ENCODE data around the gene FANCC. TPM values are rescaled to one million over a fixed set of nuclear protein-coding genes. Genes with fewer than 3 reads are reported as not detected.

Gene FANCC
- total and polyA plus RNA-seq, 2 experiments from 2014 or later: 5.0 to 5.3 TPM

DNA sequence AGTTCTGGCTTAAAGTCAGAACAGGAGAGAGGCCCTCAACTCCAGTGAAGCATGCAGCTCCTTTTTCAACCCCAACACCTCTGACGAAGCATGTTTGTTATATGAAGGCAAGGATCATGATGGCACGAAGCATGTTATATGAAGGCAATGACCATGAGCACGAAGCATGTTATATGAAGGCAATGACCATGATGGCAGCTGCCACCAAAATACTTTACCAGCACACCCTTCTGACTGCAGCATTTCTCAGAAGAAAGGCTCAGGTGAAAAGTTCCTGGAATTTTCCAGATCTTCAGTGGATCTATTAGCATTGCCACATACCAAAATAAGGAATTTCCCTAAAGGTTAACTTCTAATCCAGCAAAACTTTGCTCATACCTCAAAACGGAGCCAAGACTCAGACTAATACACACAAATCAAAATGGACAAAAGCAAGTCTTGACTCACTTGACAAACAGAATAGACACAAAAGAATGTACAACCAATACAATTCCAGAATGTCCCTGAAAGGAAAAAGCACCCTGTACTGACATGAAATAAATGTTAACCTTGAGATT lies 217.4 kb downstream of the FANCC start:
- in situ Hi-C loops (cut with MboI): no loop called here
- Histone ChIP-seq H3K4me3 (no peak overlapping the region), H2AFZ (no peak overlapping the region), H3F3A (ENCODE audit: insufficient read depth) (peaks cover 9% of the 10 kb centered on the region), H3K4me2 (ENCODE audit: unreplicated experiment) (peak overlapping the region; percentile 26), H3K27ac (0 out of 2 replicates have a peak overlapping the region, but pooled peaks have one; percentile 19), H3K9me2 (ENCODE audit: insufficient read depth) (no peaks in the 10 kb centered on the region), H3K4me1 (ENCODE audit: insufficient read depth) (peaks cover 15% of the 10 kb centered on the region), H3K36me3 (ENCODE audit: low read depth) (no peaks in the 10 kb centered on the region; the same call in 1 of the 2 replicates), H3K9ac (no peak overlapping the region), H4K20me1 (ENCODE audit: insufficient read depth) (no peaks in the 10 kb centered on the region), H3K9me3 (ENCODE audit: low read depth) (no peaks in the 10 kb centered on the region), H3K27me3 (replicated peaks; ENCODE audit: insufficient read depth) (no peaks in the 10 kb centered on the region), H3K79me2 (ENCODE audit: insufficient read depth) (no peaks in the 10 kb centered on the region)
- TF ChIP-seq EZH2phosphoT487 (IDR thresholded peaks at IDR 0.05; ENCODE audit: insufficient read depth, low read depth) (no peak), EZH2 (IDR thresholded peaks at IDR 0.05; ENCODE audit: insufficient read depth, poor library complexity, severe bottlenecking) (no peak)
- WGBS, 2 experiments (ENCODE audit: low coverage in 1 of 2, low lambda C conversion rate in 2 of 2, missing lambda C conversion rate in 2 of 2): 80% methylated on average over 4 of the region's 4 CpGs
- DNase-seq: peak; percentile 62

DNA sequence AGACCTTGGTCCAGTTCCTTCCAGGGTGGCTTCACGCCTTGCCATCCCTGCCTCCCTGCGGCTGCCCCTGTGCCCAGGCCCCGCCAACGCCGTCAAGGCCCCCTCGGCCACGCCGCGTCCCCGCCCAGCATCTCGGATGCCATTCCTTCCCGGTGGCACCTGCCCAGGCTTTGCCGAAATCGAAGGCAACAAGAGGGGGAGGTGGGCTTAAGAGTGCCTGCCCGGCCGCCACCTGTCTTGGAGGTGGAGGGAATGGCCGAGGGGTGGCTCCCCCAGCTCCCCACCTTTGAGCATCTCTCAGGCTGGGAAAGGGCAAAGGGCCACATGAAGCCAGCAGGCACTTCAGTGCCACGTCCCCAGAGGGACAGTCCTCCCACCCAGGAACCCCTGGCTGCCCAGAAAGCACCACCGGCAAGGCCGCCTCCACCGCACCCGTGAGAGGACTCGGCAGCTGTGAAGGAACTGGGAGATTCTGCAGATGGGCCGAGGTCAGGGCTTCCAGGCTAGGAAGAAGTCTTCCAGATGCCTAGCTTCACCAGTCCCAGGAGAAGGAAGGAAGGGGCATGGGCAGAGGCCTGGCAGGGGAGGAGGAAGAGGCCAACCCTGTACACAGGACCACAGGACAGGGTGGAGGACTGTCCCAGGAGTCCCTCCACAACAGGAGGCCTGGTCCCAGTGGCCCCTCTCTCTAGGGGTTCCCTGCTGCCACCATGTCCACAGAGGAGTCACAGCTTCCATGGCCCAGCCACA lies 218.0 kb downstream of the FANCC start:
- H3F3A ChIP-seq (ENCODE audit: insufficient read depth): peaks cover 13% of the 10 kb centered on the region
- DNase-seq: no peak
- peaks cover 15% of the 10 kb centered on the region for H3K4me1 ChIP-seq (ENCODE audit: insufficient read depth)
- WGBS, 2 experiments (ENCODE audit: low coverage in 1 of 2, low lambda C conversion rate in 2 of 2, missing lambda C conversion rate in 2 of 2): 93% methylated on average over 16 to 24 of the region's 24 CpGs
- H3K4me2 ChIP-seq (ENCODE audit: unreplicated experiment): no peak overlapping the region
- H3K9me3 ChIP-seq (ENCODE audit: low read depth): no peaks in the 10 kb centered on the region
- H3K9ac ChIP-seq: no peak overlapping the region
- 0 out of 2 replicates have a peak, but pooled peaks cover 5% of the 10 kb centered on the region for H3K79me2 ChIP-seq (ENCODE audit: insufficient read depth)
- H3K36me3 ChIP-seq (ENCODE audit: low read depth): no peaks in the 10 kb centered on the region; the same call in 1 of the 2 replicates
- H3K4me3 ChIP-seq: no peak overlapping the region
- 0 out of 2 replicates have a peak overlapping the region, but pooled peaks have one; percentile 19 for H3K27ac ChIP-seq
- H3K27me3 ChIP-seq (replicated peaks; ENCODE audit: insufficient read depth): no peaks in the 10 kb centered on the region
- in situ Hi-C loops (cut with MboI): no loop called here
- H4K20me1 ChIP-seq (ENCODE audit: insufficient read depth): no peaks in the 10 kb centered on the region
- TF ChIP-seq EZH2 (IDR thresholded peaks at IDR 0.05; ENCODE audit: insufficient read depth, poor library complexity, severe bottlenecking) (no peak), EZH2phosphoT487 (IDR thresholded peaks at IDR 0.05; ENCODE audit: insufficient read depth, low read depth) (no peak)
- H2AFZ ChIP-seq: no peak overlapping the region
- no peaks in the 10 kb centered on the region for H3K9me2 ChIP-seq (ENCODE audit: insufficient read depth)

DNA sequence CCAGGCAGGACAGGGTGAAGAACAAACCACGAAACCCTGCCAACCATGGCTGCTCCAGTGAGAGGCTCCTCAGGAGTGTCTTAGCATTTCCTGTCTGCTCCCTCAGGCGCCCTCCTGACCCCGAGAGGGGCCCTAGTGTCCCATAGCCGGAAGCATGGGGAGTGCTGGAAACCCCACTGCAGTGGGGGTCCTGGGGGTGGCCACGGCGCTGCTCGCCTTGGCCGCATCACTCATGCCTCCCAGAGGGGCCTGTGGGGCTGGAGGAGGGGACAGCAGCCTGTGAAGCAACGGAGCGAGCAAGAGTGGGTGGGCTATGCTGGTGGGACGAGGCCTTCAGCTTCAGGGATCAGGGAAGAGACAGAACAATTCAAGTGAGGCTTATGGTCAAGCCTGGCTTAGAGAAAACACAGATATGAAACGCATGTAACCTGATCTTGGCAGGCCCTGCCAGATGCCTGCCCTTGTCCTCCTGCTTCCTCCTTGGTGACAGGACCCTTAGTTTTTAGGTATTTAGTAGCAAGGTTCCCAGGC lies 219.1 kb downstream of the FANCC start:
- H3K4me1 ChIP-seq (ENCODE audit: insufficient read depth): peaks cover 15% of the 10 kb centered on the region

DNA sequence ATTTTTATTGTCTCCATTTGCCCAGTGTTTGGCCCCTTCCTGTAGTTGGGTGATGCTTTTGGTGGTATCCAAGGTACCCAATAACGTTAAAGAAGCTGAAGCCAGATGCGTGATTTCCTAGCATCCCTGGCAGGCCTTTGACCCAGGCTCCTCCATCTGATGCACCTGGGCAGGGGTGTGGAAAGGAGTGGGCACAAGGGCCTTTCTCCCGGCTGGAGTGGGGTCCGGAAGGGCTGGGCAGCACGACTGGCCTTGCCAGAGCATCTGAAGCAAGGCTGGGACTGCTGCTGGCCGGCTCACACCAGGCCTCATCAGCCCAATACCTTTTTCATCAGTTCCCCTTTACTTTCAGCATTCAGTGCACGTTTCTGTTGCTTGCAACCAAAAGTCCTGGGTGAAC lies 220.2 kb downstream of the FANCC start:
- no peaks in the 10 kb centered on the region; the same call in 1 of the 2 replicates for H3K36me3 ChIP-seq (ENCODE audit: low read depth)
- no peak overlapping the region for H3K9ac ChIP-seq
- no peaks in the 10 kb centered on the region for H3K9me2 ChIP-seq (ENCODE audit: insufficient read depth)
- no peak overlapping the region for H3K27ac ChIP-seq
- no peak overlapping the region for H3K4me2 ChIP-seq (ENCODE audit: unreplicated experiment)
- no peaks in the 10 kb centered on the region for H3K27me3 ChIP-seq (replicated peaks; ENCODE audit: insufficient read depth)
- no peak overlapping the region for H3K4me3 ChIP-seq
- peaks cover 33% of the 10 kb centered on the region for H3F3A ChIP-seq (ENCODE audit: insufficient read depth)
- DNase-seq: no peak
- in situ Hi-C loops (cut with MboI): no loop called here
- no peak for TF ChIP-seq EZH2phosphoT487 (IDR thresholded peaks at IDR 0.05; ENCODE audit: insufficient read depth, low read depth)
- TF ChIP-seq EZH2 (IDR thresholded peaks at IDR 0.05; ENCODE audit: insufficient read depth, poor library complexity, severe bottlenecking): no peak
- peaks cover 25% of the 10 kb centered on the region for H3K4me1 ChIP-seq (ENCODE audit: insufficient read depth)
- no peak overlapping the region for H2AFZ ChIP-seq
- 0 out of 2 replicates have a peak, but pooled peaks cover 10% of the 10 kb centered on the region for H3K79me2 ChIP-seq (ENCODE audit: insufficient read depth)
- H4K20me1 ChIP-seq (ENCODE audit: insufficient read depth): no peaks in the 10 kb centered on the region
- H3K9me3 ChIP-seq (ENCODE audit: low read depth): no peaks in the 10 kb centered on the region
- WGBS, 2 experiments (ENCODE audit: low coverage in 1 of 2, low lambda C conversion rate in 2 of 2, missing lambda C conversion rate in 2 of 2): 91 to 92% methylated on average over 7 of the region's 7 CpGs

More for the DNA sequence above, 219.1 kb downstream of the FANCC start:
- Histone ChIP-seq H3K4me2 (ENCODE audit: unreplicated experiment) (no peak overlapping the region), H3K27ac (no peak overlapping the region), H3K9me2 (ENCODE audit: insufficient read depth) (no peaks in the 10 kb centered on the region), H3K9me3 (ENCODE audit: low read depth) (no peaks in the 10 kb centered on the region), H2AFZ (no peak overlapping the region), H3K27me3 (replicated peaks; ENCODE audit: insufficient read depth) (no peaks in the 10 kb centered on the region), H3K36me3 (ENCODE audit: low read depth) (no peaks in the 10 kb centered on the region; the same call in 1 of the 2 replicates), H3F3A (ENCODE audit: insufficient read depth) (peaks cover 21% of the 10 kb centered on the region), H3K79me2 (ENCODE audit: insufficient read depth) (0 out of 2 replicates have a peak, but pooled peaks cover 8% of the 10 kb centered on the region), H3K4me3 (no peak overlapping the region), H4K20me1 (ENCODE audit: insufficient read depth) (no peaks in the 10 kb centered on the region), H3K9ac (no peak overlapping the region)
- TF ChIP-seq EZH2 (IDR thresholded peaks at IDR 0.05; ENCODE audit: insufficient read depth, poor library complexity, severe bottlenecking): no peak
- TF ChIP-seq EZH2phosphoT487 (IDR thresholded peaks at IDR 0.05; ENCODE audit: insufficient read depth, low read depth): no peak
- in situ Hi-C loops (cut with MboI): no loop called here
- 95 to 96% methylated on average over 12 of the region's 12 CpGs for WGBS, 2 experiments (ENCODE audit: low coverage in 1 of 2, low lambda C conversion rate in 2 of 2, missing lambda C conversion rate in 2 of 2)
- DNase-seq: no peak
